ENCODE results near the gene TBL1XR1. TPM values are rescaled to one million over a fixed set of nuclear protein-coding genes. Genes with fewer than 3 reads are reported as not detected.

The TBL1XR1 gene
- total and polyA plus RNA-seq, 2 of the 8 experiments (the other 6 are each of a cell fraction or from before 2014, with no cell fraction given) = 28.1 to 147 TPM

DNA sequence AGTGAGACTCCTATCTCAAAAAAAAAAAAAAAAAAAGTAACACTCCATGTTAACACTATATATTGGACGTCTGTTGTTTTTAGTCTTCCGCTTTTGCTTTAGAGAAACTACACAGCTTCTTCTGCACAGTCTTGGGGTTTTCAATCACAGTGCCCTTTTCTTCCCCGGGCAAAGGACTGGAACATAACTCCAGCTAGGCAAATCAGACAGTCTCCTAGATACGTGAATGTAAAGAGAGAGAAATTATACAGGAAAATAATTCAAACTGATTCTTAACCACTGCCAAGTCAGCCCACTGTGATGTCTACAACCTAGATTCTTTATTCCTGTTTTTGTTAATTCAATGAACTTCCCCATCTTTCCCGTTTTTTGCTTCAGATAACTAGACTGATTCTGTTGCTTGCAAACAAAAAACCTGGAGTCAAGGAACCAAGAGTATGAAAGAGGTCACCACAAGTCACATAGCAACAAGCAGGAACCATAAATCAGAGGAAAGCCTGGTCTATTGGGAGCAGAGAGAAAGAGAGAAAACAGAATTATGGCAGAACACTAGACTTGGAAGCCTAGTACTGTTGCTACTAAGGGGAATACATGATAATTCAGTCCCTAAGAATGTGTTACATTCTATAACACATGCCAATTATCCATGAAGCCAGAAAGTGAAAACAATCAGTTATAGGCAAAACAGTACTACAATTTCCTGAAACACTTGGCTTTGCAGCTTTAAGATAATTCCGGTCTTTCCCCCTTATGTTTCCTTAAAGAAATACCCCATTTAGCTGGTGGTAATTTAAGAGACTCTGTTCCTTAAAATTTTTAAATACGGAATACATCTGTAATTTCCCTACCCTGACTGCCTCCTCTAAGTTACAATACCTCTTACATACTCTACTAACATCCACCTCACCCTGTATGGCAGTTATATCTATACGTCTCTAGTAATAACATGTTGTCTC is 63.1 kb downstream of the TBL1XR1 start:
- Histone ChIP-seq H2BK120ac (replicated peaks; ENCODE audit: low read depth, low read length) (no peak overlapping the region), H3K79me1 (ENCODE audit: low read depth, low read length) (peaks cover 4% of the 10 kb centered on the region; the same call in 1 of the 2 replicates), H2BK20ac (ENCODE audit: low read length) (no peak overlapping the region), H3K27ac (ENCODE audit: low read depth, low read length) (no peak overlapping the region), H4K20me1 (replicated peaks in 1 of 2; ENCODE audit: control insufficient read depth in 1 of 2, insufficient read depth in 2 of 2, low read length in 2 of 2) (peaks cover 15 to 17% of the 10 kb centered on the region in 2 experiments), H3K4me3 (ENCODE audit: extremely low read depth in 1 of 4, insufficient read depth in 2 of 4, low read depth in 3 of 4, low read length in 4 of 4) (no peak overlapping the region), H3K4me2 (ENCODE audit: insufficient read depth in 1 of 2, low read depth in 2 of 2, low read length in 2 of 2) (no peak overlapping the region), H3K4me1 (replicated peaks in 1 of 4; ENCODE audit: control insufficient read depth in 3 of 4, insufficient read depth in 4 of 4, low read length in 3 of 4) (peaks cover 0 to 5% (median 2%) of the 10 kb centered on the region in 4 experiments; a peak in 3 of 7 replicates), H3K18ac (ENCODE audit: extremely low read depth, low read length) (no peak overlapping the region), H2AFZ (ENCODE audit: low read length) (no peak overlapping the region), H3K27me3 (replicated peaks in 1 of 4; ENCODE audit: control insufficient read depth in 3 of 4, extremely low read depth in 1 of 4, insufficient read depth in 3 of 4, low read length in 3 of 4) (no peaks in the 10 kb centered on the region), H4K5ac (ENCODE audit: insufficient read length, low read depth, low read length) (no peak overlapping the region), H2BK5ac (ENCODE audit: low read depth, low read length) (no peak overlapping the region), H3K4ac (replicated peaks; ENCODE audit: insufficient read length, low read depth, low read length) (no peak overlapping the region), H4K91ac (replicated peaks; ENCODE audit: insufficient read length, low read length) (no peak overlapping the region), H3K9ac (replicated peaks in 1 of 4; ENCODE audit: extremely low read depth in 1 of 4, low read depth in 3 of 4, low read length in 3 of 4) (no peak overlapping the region), H3K56ac (replicated peaks; ENCODE audit: insufficient read length, low read depth, low read length) (no peak overlapping the region), H3K23me2 (ENCODE audit: low read depth, low read length) (no peaks in the 10 kb centered on the region), H3K9me3 (ENCODE audit: insufficient read depth in 2 of 2, low read depth in 1 of 2, low read length in 1 of 2) (no peaks in the 10 kb centered on the region; a peak in 1 of 4 replicates), H2BK15ac (ENCODE audit: low read length) (no peak overlapping the region), H3K14ac (ENCODE audit: insufficient read length) (no peak overlapping the region), H4K8ac (ENCODE audit: extremely low read depth, insufficient read depth, low read length) (no peak overlapping the region), H2BK12ac (ENCODE audit: low read depth, low read length) (no peak overlapping the region), H3K36me3 (ENCODE audit: control insufficient read depth in 2 of 4, insufficient read depth in 4 of 4, low read length in 3 of 4) (0 out of 8 replicates have a peak, but pooled peaks cover 0 to 5% (median 0%) of the 10 kb centered on the region in 4 experiments), H2AK5ac (ENCODE audit: low read depth, low read length) (no peak overlapping the region), H3K79me2 (ENCODE audit: control insufficient read depth in 1 of 2, insufficient read depth in 2 of 2, low read length in 2 of 2) (peaks cover 46 to 98% of the 10 kb centered on the region in 2 experiments), H3K23ac (ENCODE audit: insufficient read length) (no peak overlapping the region)
- 91% methylated on average over 8 of the region's 8 CpGs; no CpG with 5 or more reads in 1 of the 2 experiments for WGBS, 2 experiments (ENCODE audit: extremely low coverage in 1 of 2, insufficient coverage in 1 of 2, insufficient read length in 1 of 2, insufficient replicate concordance in 2 of 2, low coverage in 1 of 2, low lambda C conversion rate in 2 of 2, missing lambda C conversion rate in 1 of 2)
- DNase-seq (ENCODE audit: low read depth in 1 of 2, low spot score in 2 of 2) (no peak), FAIRE-seq (no peak)
- TF ChIP-seq TCF12 (IDR thresholded peaks at IDR 0.05; ENCODE audit: low read depth, low read length) = no peak
- POLR2A ChIA-PET (ENCODE audit: partially characterized antibody) = no interaction called here
- CTCF ChIA-PET (ENCODE audit: partially characterized antibody) = no interaction called here

Data from H1 (cell line).